A172 (cell line): ENCODE results near the gene RNF207. TPM values are rescaled to one million over a fixed set of nuclear protein-coding genes. Genes with fewer than 3 reads are reported as not detected.

Experiments used
- DNase-seq: peaks from one replicate; pipeline ENCODE4 v3.0.0-alpha.2; 2015; ENCODE audit warnings: low spot score
- total RNA-seq: library from RNA; depleted of rRNA; stranded (reverse); fragments of >200 nt; shearing (Covaris generic); gene quantifications from 2 replicates; pipeline ENCODE4 v1.2.3, GENCODE V29; 2014; rRNA removed

The RNF207 gene
- total RNA-seq = 4.0 and 6.3 TPM in 2 replicates

GRCh38 chr1:6205849-6206519 is at the start of gene RNF207:
RNF207 (plus strand) TSS chr1:6206119; CDS start chr1:6206536, 417 bp downstream.
- DNase-seq = peak; percentile 55

- DNase-seq = peak; percentile 37
Measured at GRCh38 chr1:6157132-6157527, 48.8 kb upstream of the RNF207 start.

- peak; percentile 89 for DNase-seq
Measured at GRCh38 chr1:6157528-6158174, 48.3 kb upstream of the RNF207 start.

- no peak for DNase-seq
Measured at GRCh38 chr1:6158181-6158580, 47.7 kb upstream of the RNF207 start.

- DNase-seq = no peak
Measured at GRCh38 chr1:6162341-6162740, 43.6 kb upstream of the RNF207 start.

- no peak for DNase-seq
Measured at GRCh38 chr1:6162773-6163172, 43.1 kb upstream of the RNF207 start.

GRCh38 chr1:6163191-6163972 is 42.5 kb upstream of the RNF207 start:
- no peak for DNase-seq

GRCh38 chr1:6163973-6164617 is 41.8 kb upstream of the RNF207 start:
- DNase-seq = no peak

- no peak for DNase-seq
Measured at GRCh38 chr1:6165027-6165426, 40.9 kb upstream of the RNF207 start.

GRCh38 chr1:6165441-6165985 is 40.4 kb upstream of the RNF207 start:
- no peak for DNase-seq

- DNase-seq = no peak
Measured at GRCh38 chr1:6166221-6166620, 39.7 kb upstream of the RNF207 start.

GRCh38 chr1:6166655-6167390 is 39.1 kb upstream of the RNF207 start:
- no peak for DNase-seq

GRCh38 chr1:6167391-6168303 is 38.3 kb upstream of the RNF207 start:
- no peak for DNase-seq

- DNase-seq = no peak
Measured at GRCh38 chr1:6168947-6169586, 36.9 kb upstream of the RNF207 start.

- DNase-seq = no peak
Measured at GRCh38 chr1:6170116-6170741, 35.7 kb upstream of the RNF207 start.

- DNase-seq = no peak
Measured at GRCh38 chr1:6170742-6171201, 35.1 kb upstream of the RNF207 start.

GRCh38 chr1:6171548-6172124 is 34.3 kb upstream of the RNF207 start:
- no peak for DNase-seq

- DNase-seq = no peak
Measured at GRCh38 chr1:6172549-6172948, 33.4 kb upstream of the RNF207 start.
